CD4-positive, alpha-beta T cell treated with Interleukin-15 for 4 hours (primary cell): Measurements from ENCODE around the gene PKIG.

Experiments
- DNase-seq: peaks from one replicate; pipeline ENCODE4 v3.0.0-alpha.2; 2020; ENCODE audit warnings: low spot score

PKIG gene

GRCh38 chr20:44620030-44620429, 37.7 kb downstream of the PKIG start:
- no peak for DNase-seq

- DNase-seq = no peak
Measured at GRCh38 chr20:44621325-44621724, 38.9 kb downstream of the PKIG start.

- no peak for DNase-seq
Measured at GRCh38 chr20:44621939-44622338, 39.6 kb downstream of the PKIG start.

- no peak for DNase-seq
Measured at GRCh38 chr20:44622501-44623270, 40.3 kb downstream of the PKIG start.

GRCh38 chr20:44624152-44624551, 41.8 kb downstream of the PKIG start:
- no peak for DNase-seq

- DNase-seq = no peak
Measured at GRCh38 chr20:44624743-44625271, 42.4 kb downstream of the PKIG start.

GRCh38 chr20:44625361-44625760, 43.0 kb downstream of the PKIG start:
- no peak for DNase-seq

GRCh38 chr20:44626278-44626677, 43.9 kb downstream of the PKIG start:
- no peak for DNase-seq

GRCh38 chr20:44627364-44628010, 45.1 kb downstream of the PKIG start:
- DNase-seq = no peak

- DNase-seq = no peak
Measured at GRCh38 chr20:44629017-44629385, 46.6 kb downstream of the PKIG start.

- no peak for DNase-seq
Measured at GRCh38 chr20:44629542-44629941, 47.2 kb downstream of the PKIG start.

- DNase-seq = no peak
Measured at GRCh38 chr20:44630297-44630696, 47.9 kb downstream of the PKIG start.

GRCh38 chr20:44632103-44632752, 49.8 kb downstream of the PKIG start:
- no peak for DNase-seq

- DNase-seq = no peak
Measured at GRCh38 chr20:44633187-44633810, 50.9 kb downstream of the PKIG start.

- no peak for DNase-seq
Measured at GRCh38 chr20:44633872-44634600, 51.7 kb downstream of the PKIG start.

GRCh38 chr20:44635877-44636276, 53.5 kb downstream of the PKIG start:
- DNase-seq = no peak

GRCh38 chr20:44637042-44637441, 54.7 kb downstream of the PKIG start:
- DNase-seq = no peak

- no peak for DNase-seq
Measured at GRCh38 chr20:44637522-44638372, 55.4 kb downstream of the PKIG start.

- DNase-seq = no peak
Measured at GRCh38 chr20:44640522-44640921, 58.1 kb downstream of the PKIG start.

- DNase-seq = no peak
Measured at GRCh38 chr20:44641325-44641724, 58.9 kb downstream of the PKIG start.
